Right hindlimb (tissue), 1 donor: ENCODE measurements around the gene SDHA.

Experiments
- DNase-seq: peaks from one replicate; pipeline ENCODE4 v3.0.0-alpha.2; 2018

The SDHA gene

GRCh38 chr5:186091-187041, 31.8 kb upstream of the SDHA start:
- no peak for DNase-seq

DNA sequence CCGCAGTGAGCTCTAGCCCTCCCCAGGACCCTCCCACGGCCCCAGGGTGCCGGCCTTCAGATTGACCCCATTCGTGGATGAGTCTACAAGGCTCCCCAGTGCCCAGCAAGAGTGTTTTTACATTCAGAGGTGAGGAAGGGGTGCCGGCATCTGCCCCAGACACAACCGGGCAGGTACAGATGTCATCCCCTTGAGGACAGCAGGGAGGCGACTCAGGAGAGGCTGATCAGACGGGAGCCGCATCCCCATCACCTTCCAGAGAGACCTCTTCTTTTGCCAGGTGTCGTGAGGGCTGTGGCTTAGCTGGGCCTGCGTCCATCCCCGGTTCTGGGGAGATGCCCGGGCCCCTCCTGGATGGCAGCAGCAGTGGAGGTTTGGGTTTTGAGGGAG, 31.1 kb upstream of the SDHA start:
- DNase-seq, result no peak

GRCh38 chr5:187617-188451, 30.3 kb upstream of the SDHA start:
- no peak for DNase-seq

GRCh38 chr5:188488-189481, 29.3 kb upstream of the SDHA start:
- peak; percentile 91 for DNase-seq

- DNase-seq, result no peak
These were observed 28.6 kb upstream of the SDHA start for GRCh38 chr5:189486-189885.

- no peak for DNase-seq
These were observed 28.1 kb upstream of the SDHA start for GRCh38 chr5:189976-190365.

- no peak for DNase-seq
These were observed 27.6 kb upstream of the SDHA start for GRCh38 chr5:190366-191035.

- peak; percentile 60 for DNase-seq
These were observed 26.8 kb upstream of the SDHA start, which contains the start of gene LRRC14B for GRCh38 chr5:191036-191948. Gene LRRC14B (plus strand): TSS chr5:191495. CDS start chr5:191539, 44 bp downstream.

DNA sequence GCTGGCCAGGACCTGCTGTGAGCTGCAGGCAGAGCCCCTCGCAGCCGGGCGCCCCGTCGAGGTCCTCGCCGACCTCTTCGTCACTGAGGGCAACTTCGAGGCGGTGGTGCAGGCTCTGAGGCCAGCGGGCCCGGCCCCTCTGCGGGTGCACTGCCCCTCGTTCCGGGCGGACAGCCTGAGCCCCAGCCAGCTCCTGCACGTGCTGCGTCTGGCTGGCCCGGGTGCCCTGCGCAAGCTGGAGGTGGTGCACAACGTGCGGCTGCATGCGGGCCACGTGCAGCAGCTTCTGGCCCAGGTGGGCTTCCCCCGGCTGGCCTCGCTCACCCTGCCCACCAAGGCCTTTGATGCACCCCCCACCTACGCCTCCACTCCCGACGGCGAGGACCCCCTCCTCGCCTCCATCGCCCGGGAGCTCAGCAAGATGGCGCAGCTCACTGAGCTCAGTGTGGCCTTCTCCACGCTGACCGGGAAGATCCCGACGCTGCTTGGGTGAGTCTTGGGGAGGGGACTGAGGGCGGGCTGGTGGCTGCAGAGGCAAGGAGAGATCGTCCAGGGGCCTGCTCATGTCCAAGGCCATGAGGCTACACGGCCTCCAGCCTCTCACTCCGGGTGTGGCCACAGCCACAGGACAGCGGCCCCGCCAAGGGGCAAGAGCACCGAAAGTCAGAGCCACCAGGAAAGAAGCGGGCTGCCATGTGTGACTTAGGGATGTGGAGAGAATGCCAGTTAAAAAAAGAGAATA, 26.0 kb upstream of the SDHA start:
- no peak for DNase-seq

DNA sequence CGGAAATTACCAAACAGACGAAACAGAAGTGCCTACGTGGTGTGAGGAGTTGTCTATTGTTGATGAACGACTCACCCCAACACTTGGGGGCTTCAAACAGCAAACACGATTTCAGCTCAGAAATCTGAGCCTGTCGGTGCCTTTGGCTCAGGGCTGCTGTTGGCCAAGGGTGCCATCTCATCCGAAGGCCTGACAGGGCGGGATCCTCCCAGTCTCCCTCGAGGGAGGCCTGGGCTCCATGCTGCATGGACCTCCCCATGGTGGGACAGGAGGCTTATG, 25.5 kb upstream of the SDHA start:
- DNase-seq, result no peak

- no peak for DNase-seq
These were observed 24.9 kb upstream of the SDHA start for GRCh38 chr5:192970-193831.

DNA sequence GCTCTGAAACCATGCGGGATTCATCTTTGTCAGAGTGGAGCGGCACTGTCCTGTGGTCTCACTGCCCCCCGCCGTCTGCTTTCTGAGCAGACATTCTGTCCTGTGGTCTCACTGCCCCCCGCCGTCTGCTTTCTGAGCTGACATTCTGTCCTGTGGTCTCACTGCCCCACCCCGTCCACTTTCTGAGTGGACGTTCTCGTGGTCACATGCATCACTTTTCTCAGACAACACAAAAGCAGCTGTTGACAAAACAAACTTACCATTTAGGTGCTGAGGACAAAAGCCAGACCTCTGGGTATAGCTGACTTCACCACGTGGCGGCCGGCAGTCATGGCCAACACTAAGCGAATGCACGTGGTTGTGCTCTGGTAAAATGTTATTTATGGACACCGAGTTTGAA, 24.0 kb upstream of the SDHA start:
- no peak for DNase-seq

GRCh38 chr5:194603-195209, 23.4 kb upstream of the SDHA start:
- no peak for DNase-seq

DNA sequence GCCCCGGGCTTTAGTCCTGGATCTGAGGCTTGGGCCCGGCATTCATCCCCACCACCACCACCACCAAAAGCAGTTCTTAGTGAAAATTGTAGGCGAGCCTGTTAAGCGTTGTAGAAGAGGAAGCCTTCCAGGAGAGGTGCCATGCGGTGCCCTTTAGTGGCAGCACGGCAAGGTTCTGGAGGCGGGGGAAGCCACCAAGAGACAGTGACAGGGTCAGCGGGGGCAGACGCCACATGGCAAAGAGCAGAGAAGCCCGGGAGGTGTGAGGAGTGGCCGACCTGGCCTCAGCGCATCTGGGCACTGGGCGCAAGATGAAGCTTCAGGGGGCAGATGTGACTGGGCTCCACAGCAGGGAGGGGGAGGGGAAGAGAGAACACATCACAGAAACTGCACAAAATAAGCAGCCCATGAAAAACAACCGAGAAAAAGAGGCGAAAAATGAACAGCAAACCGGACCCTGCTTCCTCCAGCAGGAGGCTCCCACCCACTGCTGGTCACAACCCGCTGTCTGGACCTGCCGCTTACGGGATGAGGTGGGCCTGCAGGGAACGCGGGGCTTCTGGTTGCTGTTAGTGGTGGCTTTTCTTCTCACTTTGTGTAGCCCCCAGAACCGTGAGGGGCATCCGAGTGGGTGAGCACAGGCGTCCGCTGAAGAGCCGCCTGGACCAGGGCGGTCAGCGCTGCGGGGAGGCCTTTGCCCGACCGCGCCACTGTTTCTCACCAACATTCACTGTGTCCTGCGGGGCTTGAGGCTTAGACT, 22.5 kb upstream of the SDHA start:
- DNase-seq, result peak; percentile 21

- DNase-seq, result peak; percentile 23
These were observed 21.8 kb upstream of the SDHA start for GRCh38 chr5:196350-196749.

DNA sequence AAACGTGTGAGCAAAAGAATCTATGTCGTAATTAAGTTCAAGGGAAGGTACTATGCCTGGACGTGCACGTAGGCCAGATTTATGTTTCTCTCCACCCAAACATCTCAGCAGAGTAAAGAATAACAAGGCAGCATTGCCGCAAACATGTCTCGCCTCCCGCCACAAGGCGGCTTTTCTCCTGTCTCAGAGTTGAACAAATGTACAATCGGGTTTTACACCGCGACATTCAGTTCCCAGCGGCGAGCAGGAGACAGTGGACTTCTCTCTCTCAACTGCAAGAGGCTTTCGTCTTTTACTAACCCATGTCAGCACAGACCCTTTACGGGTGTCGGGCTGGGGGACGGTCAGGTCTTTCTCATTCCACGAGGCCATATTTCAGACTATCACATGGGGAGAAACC, 21.1 kb upstream of the SDHA start:
- peak; percentile 41 for DNase-seq

DNA sequence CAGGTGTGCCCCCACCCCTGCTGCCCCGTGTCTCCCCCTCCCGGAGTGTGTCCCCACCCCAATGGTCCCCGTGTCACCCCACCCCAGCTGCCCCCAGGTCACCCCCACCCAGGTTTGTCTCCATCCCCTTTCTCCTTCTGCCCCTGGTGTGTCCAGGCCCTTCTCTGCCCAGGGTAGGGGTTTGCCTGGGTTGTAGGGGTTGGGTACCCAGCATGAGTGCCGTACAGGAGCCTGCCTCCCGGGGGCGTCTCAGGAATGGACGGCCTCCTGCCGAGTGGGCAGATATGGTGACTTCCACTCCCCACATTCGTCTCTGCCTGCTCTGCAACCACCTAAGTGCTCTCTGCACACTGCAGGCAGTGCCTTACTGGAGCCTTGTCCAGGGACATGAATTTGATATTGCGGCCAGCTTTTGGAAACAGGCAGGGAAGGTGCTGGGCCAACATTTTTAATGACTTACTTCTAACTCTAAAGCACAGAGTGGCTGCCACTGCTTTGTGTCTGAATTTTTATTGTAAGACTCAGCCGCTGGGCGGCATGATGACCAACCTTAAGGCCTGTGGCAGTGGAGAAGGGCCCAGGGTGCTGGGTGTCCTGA, 20.1 kb upstream of the SDHA start:
- DNase-seq, result peak; percentile 11
